IPS DF 19.7 (cell line): ENCODE data around the gene LMF1.

Experiments used
- DNase-seq: peaks from one replicate; pipeline ENCODE4 v3.0.0-alpha.2; 2013; ENCODE audit warnings: low read depth, low spot score

The LMF1 gene

GRCh38 chr16:1002399-1003166, 31.8 kb upstream of the LMF1 start:
- DNase-seq = no peak

GRCh38 chr16:1001096-1001495, 30.3 kb upstream of the LMF1 start:
- no peak for DNase-seq

GRCh38 chr16:1000608-1001007, 29.8 kb upstream of the LMF1 start:
- no peak for DNase-seq

GRCh38 chr16:999677-1000076, 28.9 kb upstream of the LMF1 start:
- DNase-seq = no peak

- no peak for DNase-seq
Observed at GRCh38 chr16:998615-999014, 27.8 kb upstream of the LMF1 start.

GRCh38 chr16:998211-998610, 27.4 kb upstream of the LMF1 start:
- no peak for DNase-seq

GRCh38 chr16:997440-998051, 26.8 kb upstream of the LMF1 start:
- no peak for DNase-seq

- DNase-seq = no peak
Observed at GRCh38 chr16:996681-997080, 25.9 kb upstream of the LMF1 start.

GRCh38 chr16:995783-996182, 25.0 kb upstream of the LMF1 start:
- no peak for DNase-seq

- DNase-seq = no peak
Observed at GRCh38 chr16:995087-995486, 24.3 kb upstream of the LMF1 start.

GRCh38 chr16:993731-994130, 22.9 kb upstream of the LMF1 start:
- no peak for DNase-seq

- DNase-seq = no peak
Observed at GRCh38 chr16:991773-992172, 21.0 kb upstream of the LMF1 start.

GRCh38 chr16:991345-991744, 20.6 kb upstream of the LMF1 start:
- no peak for DNase-seq

GRCh38 chr16:990516-991291, 19.9 kb upstream of the LMF1 start:
- DNase-seq = no peak

- no peak for DNase-seq
Observed at GRCh38 chr16:989354-989814, 18.6 kb upstream of the LMF1 start.

GRCh38 chr16:988471-989353, 17.9 kb upstream of the LMF1 start:
- no peak for DNase-seq

GRCh38 chr16:987906-988305, 17.1 kb upstream of the LMF1 start:
- no peak for DNase-seq

GRCh38 chr16:986925-987582, 16.3 kb upstream of the LMF1 start:
- DNase-seq = no peak

GRCh38 chr16:986411-986810, 15.6 kb upstream of the LMF1 start:
- DNase-seq = no peak

- DNase-seq = no peak
Observed at GRCh38 chr16:985646-986400, 15.0 kb upstream of the LMF1 start.
